Measurements from ENCODE around the gene ASTL. TPM values are rescaled to one million over a fixed set of nuclear protein-coding genes. Genes with fewer than 3 reads are reported as not detected.

The ASTL gene
- total RNA-seq, 4 donors from 2014 or later = 0.87 to 1.7 TPM; not detected in 2

DNA sequence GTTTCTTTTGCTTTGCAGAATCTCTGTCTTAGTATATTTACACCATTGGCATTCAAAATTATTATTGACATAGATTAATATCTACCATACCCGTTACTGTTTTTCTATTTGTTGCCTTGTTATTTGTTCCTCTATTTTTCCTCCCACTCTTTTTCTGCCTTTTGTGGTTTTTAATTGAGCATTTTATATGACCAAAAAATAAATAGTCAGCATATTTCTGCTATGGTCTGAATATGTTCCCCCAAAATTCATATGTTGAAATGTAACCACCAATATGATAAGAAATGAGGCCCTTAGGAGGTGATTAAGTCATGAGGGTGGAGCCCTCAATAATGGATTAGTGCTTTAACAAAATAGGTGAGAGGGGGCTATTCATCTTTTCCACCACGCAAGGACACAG, 57.3 kb downstream of the ASTL start:
- 93% methylated on average over 2 of the region's 2 CpGs for whole genome bisulfite sequencing
- DNase-seq (ENCODE audit: low spot score in 2 of 2) = no peak
- Histone ChIP-seq H3K4me3 (no peak overlapping the region), H3K27me3 (no peaks in the 10 kb centered on the region), H3K27ac (no peak overlapping the region), H3K36me3 (no peaks in the 10 kb centered on the region), H3K9me3 (peaks cover 2% of the 10 kb centered on the region), H3K4me1 (peaks cover 4% of the 10 kb centered on the region)
- TF ChIP-seq, protein P1, sequence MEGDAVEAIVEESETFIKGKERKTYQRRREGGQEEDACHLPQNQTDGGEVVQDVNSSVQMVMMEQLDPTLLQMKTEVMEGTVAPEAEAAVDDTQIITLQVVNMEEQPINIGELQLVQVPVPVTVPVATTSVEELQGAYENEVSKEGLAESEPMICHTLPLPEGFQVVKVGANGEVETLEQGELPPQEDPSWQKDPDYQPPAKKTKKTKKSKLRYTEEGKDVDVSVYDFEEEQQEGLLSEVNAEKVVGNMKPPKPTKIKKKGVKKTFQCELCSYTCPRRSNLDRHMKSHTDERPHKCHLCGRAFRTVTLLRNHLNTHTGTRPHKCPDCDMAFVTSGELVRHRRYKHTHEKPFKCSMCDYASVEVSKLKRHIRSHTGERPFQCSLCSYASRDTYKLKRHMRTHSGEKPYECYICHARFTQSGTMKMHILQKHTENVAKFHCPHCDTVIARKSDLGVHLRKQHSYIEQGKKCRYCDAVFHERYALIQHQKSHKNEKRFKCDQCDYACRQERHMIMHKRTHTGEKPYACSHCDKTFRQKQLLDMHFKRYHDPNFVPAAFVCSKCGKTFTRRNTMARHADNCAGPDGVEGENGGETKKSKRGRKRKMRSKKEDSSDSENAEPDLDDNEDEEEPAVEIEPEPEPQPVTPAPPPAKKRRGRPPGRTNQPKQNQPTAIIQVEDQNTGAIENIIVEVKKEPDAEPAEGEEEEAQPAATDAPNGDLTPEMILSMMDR (IDR thresholded peaks at IDR 0.05) = no peak
- no peak for TF ChIP-seq EP300 (IDR thresholded peaks at IDR 0.05)
- no peak for TF ChIP-seq POLR2A (IDR thresholded peaks at IDR 0.05)

DNA sequence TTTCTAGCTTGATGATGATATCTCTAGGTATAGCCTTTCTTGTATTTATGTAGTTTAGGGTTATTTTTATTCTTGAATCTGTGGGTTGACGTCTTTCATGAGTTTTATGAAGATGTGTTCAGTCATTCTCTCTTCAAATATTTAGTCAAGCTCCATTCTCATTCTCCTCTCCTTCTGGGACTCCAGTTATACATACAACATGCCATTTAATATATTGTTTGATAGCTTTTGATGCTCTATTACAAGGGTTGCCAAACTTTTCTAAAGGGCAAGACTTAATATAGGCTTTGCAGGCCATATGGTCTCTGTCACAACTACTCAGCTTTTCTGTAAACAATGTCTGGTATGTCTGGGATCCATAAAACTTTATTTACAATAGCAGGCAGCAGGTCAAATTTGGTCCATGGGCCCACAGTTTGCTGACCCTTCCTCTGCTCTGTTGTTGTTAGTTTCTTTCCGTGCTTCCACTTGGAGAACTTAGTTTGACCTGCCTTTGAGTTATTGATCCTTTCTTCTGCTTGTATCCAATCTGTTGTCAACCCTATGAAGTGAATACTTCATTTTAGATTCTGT, 63.0 kb downstream of the ASTL start:
- WGBS = 76% methylated on average over 2 of the region's 2 CpGs
- peaks cover 2% of the 10 kb centered on the region for H3K27me3 ChIP-seq
- TF ChIP-seq POLR2AphosphoS5 (IDR thresholded peaks at IDR 0.05) (no peak), POLR2A (IDR thresholded peaks at IDR 0.05) (no peak), EP300 (IDR thresholded peaks at IDR 0.05) (no peak)
- TF ChIP-seq, protein P1 (IDR thresholded peaks at IDR 0.05) = no peak

GRCh38 chr2:96074156-96074555, 64.1 kb downstream of the ASTL start:
- WGBS = 80% methylated on average over 6 of the region's 6 CpGs
- peak in 1 of 2 donors; percentile 44 for DNase-seq (ENCODE audit: low spot score in 2 of 2)

More for the DNA sequence above, 63.0 kb downstream of the ASTL start:
- Histone ChIP-seq H3K36me3 (no peaks in the 10 kb centered on the region), H3K9me3 (peaks cover 5% of the 10 kb centered on the region), H3K4me3 (no peak overlapping the region), H3K4me1 (no peaks in the 10 kb centered on the region), H3K27ac (no peak overlapping the region)
- no peak for DNase-seq (ENCODE audit: low spot score in 2 of 2)

GRCh38 chr2:96073170-96073775, 65.0 kb downstream of the ASTL start:
- DNase-seq (ENCODE audit: low spot score in 2 of 2) = peak in 1 of 2 donors; percentile 55
- TF ChIP-seq POLR2A (IDR thresholded peaks at IDR 0.05) (no peak), POLR2AphosphoS5 (IDR thresholded peaks at IDR 0.05) (no peak), EP300 (IDR thresholded peaks at IDR 0.05) (no peak)
- Histone ChIP-seq H3K9me3 (peaks cover 5% of the 10 kb centered on the region), H3K27me3 (peaks cover 2% of the 10 kb centered on the region), H3K27ac (no peak overlapping the region), H3K4me3 (no peak overlapping the region), H3K36me3 (no peaks in the 10 kb centered on the region), H3K4me1 (no peaks in the 10 kb centered on the region)
- 80% methylated on average over 7 of the region's 7 CpGs for WGBS

More at GRCh38 chr2:96074156-96074555, 64.1 kb downstream of the ASTL start:
- Histone ChIP-seq H3K36me3 (no peaks in the 10 kb centered on the region), H3K27ac (no peak overlapping the region), H3K4me3 (no peak overlapping the region), H3K9me3 (peaks cover 5% of the 10 kb centered on the region), H3K4me1 (no peaks in the 10 kb centered on the region), H3K27me3 (peaks cover 2% of the 10 kb centered on the region)
- TF ChIP-seq POLR2AphosphoS5 (IDR thresholded peaks at IDR 0.05) (no peak), EP300 (IDR thresholded peaks at IDR 0.05) (no peak), POLR2A (IDR thresholded peaks at IDR 0.05) (no peak)
- TF ChIP-seq, protein P1 (IDR thresholded peaks at IDR 0.05) = no peak

Other genes with a start within 250 kb of the ASTL start
- gene ANKRD36C, start 146.7 kb downstream of the ASTL start, total RNA-seq = 100 to 1,000 TPM in 1 of 4 donors, 10 to 100 TPM in 3; 11.8 to 113 (median 22.3) TPM
- 1 to 10 TPM; 1.5 to 2.9 (median 2.0) TPM for gene GPAT2, start 103.6 kb downstream of the ASTL start, total RNA-seq
- gene ADRA2B, start 21.9 kb downstream of the ASTL start, total RNA-seq = 1 to 10 TPM in 2 of 4 donors, under 1 TPM in 2; 0.93 to 3.6 (median 1.2) TPM
- 100 to 1,000 TPM in 1 of 4 donors, 10 to 100 TPM in 3; 26.0 to 124 (median 74.1) TPM for gene DUSP2, start 6.9 kb upstream of the ASTL start, total RNA-seq
- gene STARD7, start 70.3 kb upstream of the ASTL start, total RNA-seq = 10 to 100 TPM; 69.4 to 92.4 (median 76.8) TPM
- 10 to 100 TPM; 39.3 to 66.5 (median 53.9) TPM for gene TMEM127, start 127.5 kb upstream of the ASTL start, total RNA-seq
- gene CIAO1, start 127.7 kb upstream of the ASTL start, total RNA-seq = 100 to 1,000 TPM; 107 to 143 (median 110) TPM
- 100 to 1,000 TPM in 3 of 4 donors, 10 to 100 TPM in 1; 75.8 to 150 (median 110) TPM for gene SNRNP200, start 167.0 kb upstream of the ASTL start, total RNA-seq
- gene ITPRIPL1, start 186.8 kb upstream of the ASTL start, total RNA-seq = 1 to 10 TPM in 3 of 4 donors, under 1 TPM in 1; 0.86 to 2.6 (median 2.2) TPM
- gene NCAPH, start 197.3 kb upstream of the ASTL start, total RNA-seq = 1 to 10 TPM; 1.7 to 3.9 (median 2.6) TPM